ENCODE results near the gene NECTIN4. TPM values are rescaled to one million over a fixed set of nuclear protein-coding genes. Genes with fewer than 3 reads are reported as not detected.

Gene NECTIN4
- total and polyA plus RNA-seq, 10 of the 15 experiments (the other 5 are each of a cell fraction or from before 2014, with no cell fraction given), result 2.8 to 8.7 (median 3.7) TPM

DNA sequence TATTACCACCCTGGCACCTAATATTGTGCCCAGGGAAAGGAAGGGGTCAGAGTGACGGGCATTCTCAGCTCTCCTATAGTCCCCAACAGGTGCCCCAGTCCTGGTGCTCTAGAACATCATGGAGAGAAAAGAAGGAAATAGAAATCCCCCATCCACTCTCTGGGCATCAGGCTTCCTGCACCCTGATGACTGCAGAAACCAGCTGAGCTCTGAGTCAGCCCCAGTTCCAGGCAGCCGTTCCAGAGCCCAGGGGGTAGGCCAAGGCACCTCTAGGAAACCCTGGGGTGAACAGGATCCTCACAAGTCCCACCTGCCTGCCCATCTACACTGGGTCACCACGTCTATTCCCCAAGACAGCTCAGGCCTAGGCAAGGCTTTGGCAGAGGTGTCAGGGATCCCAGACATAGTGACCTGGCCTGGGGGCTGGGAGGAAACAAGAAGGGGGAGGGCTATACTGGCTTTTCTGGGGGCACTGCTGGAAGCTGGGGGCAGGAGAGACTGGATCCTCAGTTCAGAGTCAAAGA is 709 bp downstream of the NECTIN4 start (continued):
- no peak for TF ChIP-seq CEBPZ (IDR thresholded peaks at IDR 0.05; ENCODE audit: low read depth, low read length)
- TF ChIP-seq MTA2 (IDR thresholded peaks at IDR 0.05; ENCODE audit: low read depth), result no peak

- Histone ChIP-seq H3K27ac (ENCODE audit: control insufficient read depth, insufficient read depth) (no peak overlapping the region), H3K9ac (ENCODE audit: control insufficient read depth, insufficient read depth, low read length) (no peak overlapping the region), H3K4me2 (ENCODE audit: control insufficient read depth, insufficient read depth) (no peak overlapping the region), H3K36me3 (ENCODE audit: control insufficient read depth in 2 of 2, insufficient read depth in 2 of 2, low read length in 1 of 2) (no peaks in the 10 kb centered on the region), H3K79me2 (ENCODE audit: control insufficient read depth, insufficient read depth, low read length) (no peaks in the 10 kb centered on the region), H3K9me3 (replicated peaks; ENCODE audit: control insufficient read depth, insufficient read depth, low read length) (no peaks in the 10 kb centered on the region), H3K4me1 (ENCODE audit: control insufficient read depth, insufficient read depth, low read length) (no peaks in the 10 kb centered on the region), H3K27me3 (replicated peaks in 1 of 2; ENCODE audit: control insufficient read depth in 2 of 2, insufficient read depth in 2 of 2, low read length in 1 of 2) (no peaks in the 10 kb centered on the region), H3K4me3 (no peak overlapping the region), H4K20me1 (ENCODE audit: control insufficient read depth, insufficient read depth) (no peaks in the 10 kb centered on the region), H2AFZ (ENCODE audit: control insufficient read depth, low read depth, low read length) (no peak overlapping the region)
- intact Hi-C loops (cut with micrococcal nuclease; ENCODE audit: unreplicated experiment), result no loop called here
- POLR2A ChIA-PET, result no interaction called here
- CTCF ChIA-PET, result interaction anchor here (0.9 to 1.2 kb wide), 2 partner anchors 15 to 66 kb away, joined by 3 to 6 read pairs; partner anchors contain the start of gene F11R
- ATAC-seq (no peak), FAIRE-seq (no peak), DNase-seq (ENCODE audit: low read depth, low spot score) (no peak)
- WGBS (ENCODE audit: insufficient coverage, insufficient replicate concordance, low lambda C conversion rate, missing lambda C conversion rate), result 43% methylated on average over 3 of the region's 4 CpGs
- in situ Hi-C loops (cut with MboI), result no loop called here
- SMC1A ChIA-PET (ENCODE audit: uncharacterized antibody, unreplicated experiment), result interaction anchor here (1.0 to 2.7 kb wide), 2 partner anchors 10 to 17 kb away, joined by 3 to 8 read pairs; partner anchors contain the start of gene ARHGAP30
- no TSS peak for BruUV-seq (replicated peaks)
- RAD21 ChIA-PET (ENCODE audit: unreplicated experiment), result interaction anchor here (0.9 kb wide), 1 partner anchor 382 kb away, joined by 3 read pairs; no protein-coding TSS in a partner anchor
- TF ChIP-seq CREB1 (IDR thresholded peaks at IDR 0.05; ENCODE audit: low read depth) (no peak), MEF2A (IDR thresholded peaks at IDR 0.05; ENCODE audit: insufficient read depth, low read depth, low read length) (no peak), ELK1 (IDR thresholded peaks at IDR 0.05; ENCODE audit: low read depth, low read length) (no peak), MXI1 (IDR thresholded peaks at IDR 0.05; ENCODE audit: low read depth, low read length) (no peak), CBFB (IDR thresholded peaks at IDR 0.05; ENCODE audit: low read depth) (no peak), CEBPZ (IDR thresholded peaks at IDR 0.05; ENCODE audit: low read depth, low read length) (no peak), EZH2 (IDR thresholded peaks at IDR 0.05; ENCODE audit: borderline replicate concordance, control insufficient read depth, low read depth, low read length) (no peak), SMC3 (IDR thresholded peaks at IDR 0.05; ENCODE audit: borderline replicate concordance, low read length) (no peak)
- TF ChIP-seq, protein P1, sequence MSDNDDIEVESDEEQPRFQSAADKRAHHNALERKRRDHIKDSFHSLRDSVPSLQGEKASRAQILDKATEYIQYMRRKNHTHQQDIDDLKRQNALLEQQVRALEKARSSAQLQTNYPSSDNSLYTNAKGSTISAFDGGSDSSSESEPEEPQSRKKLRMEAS (IDR thresholded peaks at IDR 0.05; ENCODE audit: low read depth, low read length), result no peak
Measured at GRCh38 chr1:161086457-161086856, 2.9 kb downstream of the NECTIN4 start.

All from GM12878 (cell line).